Urothelium cell line (cell line): ENCODE data around the gene P3R3URF.
"Not testable (repeated sequence)": the region's sequence is repeated elsewhere in the genome, so short reads cannot be mapped to it uniquely, and the experiment has no call there.

ENCODE experiments used
- DNase-seq: peaks from one replicate; pipeline ENCODE4 v3.0.0; 2011; ENCODE audit warnings: low spot score, mixed read lengths
- FAIRE-seq: peaks from 2 replicates; lab custom pipeline; 2011; peaks lifted over from hg19 to GRCh38; lab: Jason Lieb, UNC

P3R3URF gene

GRCh38 chr1:46176211-46176865 lies at the start of gene P3R3URF:
P3R3URF (minus strand) TSS chr1:46176488; CDS start chr1:46176471, 17 bp downstream.
- FAIRE-seq = no peak

GRCh38 chr1:46224966-46225365 lies 48.7 kb upstream of the P3R3URF start:
- FAIRE-seq (peak; percentile 30), DNase-seq (no peak)

More at GRCh38 chr1:46176211-46176865, at the start of gene P3R3URF:
- DNase-seq = no peak

GRCh38 chr1:46223472-46223943 lies 47.2 kb upstream of the P3R3URF start:
- FAIRE-seq (peak; percentile 40), DNase-seq (peak; percentile 79)

- DNase-seq, FAIRE-seq: not testable (repeated sequence)
These were observed 46.8 kb upstream of the P3R3URF start for GRCh38 chr1:46223055-46223454.

GRCh38 chr1:46221749-46222148 lies 45.5 kb upstream of the P3R3URF start:
- FAIRE-seq = no peak
- no peak for DNase-seq

- no peak for DNase-seq
- FAIRE-seq = no peak
These were observed 44.5 kb upstream of the P3R3URF start for GRCh38 chr1:46220808-46221207.

GRCh38 chr1:46219551-46220520 lies 43.5 kb upstream of the P3R3URF start:
- no peak for FAIRE-seq
- no peak for DNase-seq

- DNase-seq = no peak
- no peak for FAIRE-seq
These were observed 42.2 kb upstream of the P3R3URF start for GRCh38 chr1:46218443-46218842.

GRCh38 chr1:46215504-46215903 lies 39.2 kb upstream of the P3R3URF start:
- DNase-seq = no peak
- no peak for FAIRE-seq

GRCh38 chr1:46211051-46211450 lies 34.8 kb upstream of the P3R3URF start:
- no peak for FAIRE-seq

GRCh38 chr1:46210561-46210960 lies 34.3 kb upstream of the P3R3URF start:
- FAIRE-seq (no peak), DNase-seq (no peak)

More at GRCh38 chr1:46211051-46211450, 34.8 kb upstream of the P3R3URF start:
- no peak for DNase-seq

- FAIRE-seq = no peak
These were observed 30.1 kb upstream of the P3R3URF start for GRCh38 chr1:46206399-46206798.

GRCh38 chr1:46205791-46206190 lies 29.5 kb upstream of the P3R3URF start:
- no peak for FAIRE-seq
- DNase-seq = no peak

More at GRCh38 chr1:46206399-46206798, 30.1 kb upstream of the P3R3URF start:
- DNase-seq = no peak

GRCh38 chr1:46205141-46205540 lies 28.9 kb upstream of the P3R3URF start:
- DNase-seq = no peak
- no peak for FAIRE-seq

GRCh38 chr1:46204406-46204742 lies 28.1 kb upstream of the P3R3URF start:
- FAIRE-seq = no peak
- no peak for DNase-seq

- DNase-seq = no peak
These were observed 27.6 kb upstream of the P3R3URF start for GRCh38 chr1:46203738-46204405.

GRCh38 chr1:46199233-46199749 lies 23.0 kb upstream of the P3R3URF start:
- FAIRE-seq (no peak), DNase-seq (no peak)

More at GRCh38 chr1:46203738-46204405, 27.6 kb upstream of the P3R3URF start:
- FAIRE-seq = peak; percentile 70

- peak; percentile 90 for DNase-seq
- no peak for FAIRE-seq
These were observed 21.9 kb upstream of the P3R3URF start, which contains the start of gene POMGNT1 for GRCh38 chr1:46197964-46198811. POMGNT1 (minus strand) TSS chr1:46198434; CDS start chr1:46197821, 613 bp downstream.

- no peak for DNase-seq
- no peak for FAIRE-seq
These were observed 21.3 kb upstream of the P3R3URF start for GRCh38 chr1:46197560-46197963.

- DNase-seq (no peak), FAIRE-seq (no peak)
These were observed 20.3 kb upstream of the P3R3URF start for GRCh38 chr1:46196609-46197008.
